Cardiac muscle cell (in vitro differentiated cells and primary cell): Measurements from ENCODE around the gene HMCN1. TPM values are rescaled to one million over a fixed set of nuclear protein-coding genes. Genes with fewer than 3 reads are reported as not detected.
"Not testable (repeated sequence)": the region's sequence is repeated elsewhere in the genome, so short reads cannot be mapped to it uniquely, and the experiment has no call there.

ENCODE experiments used
- DNase-seq, 2 donors: peaks; one replicate each; pipeline versions ENCODE4 v3.0.0 to v3.0.0-alpha.2; 2010 to 2017; ENCODE audit warnings: low read depth in 1 of 2, low spot score in 1 of 2
- H3K27ac ChIP-seq: fragments of 200-600 bp; sonication (generic); 2 replicates; pipeline ENCODE4 v1.5.1; 2016
- H3K27me3 ChIP-seq: fragments of 200-600 bp; sonication (generic); 2 replicates; pipeline ENCODE4 v1.6.0; 2016; ENCODE audit warnings: control low read depth
- H3K36me3 ChIP-seq: fragments of 200-600 bp; sonication (generic); 2 replicates; pipeline ENCODE4 v1.5.1; 2016; ENCODE audit warnings: control low read depth
- H3K4me1 ChIP-seq: fragments of 200-600 bp; sonication (generic); 2 replicates; pipeline ENCODE4 v1.8.1; 2017; ENCODE audit warnings: low read depth, mild to moderate bottlenecking, mixed run types
- H3K4me3 ChIP-seq: fragments of 200-600 bp; sonication (generic); 2 replicates; pipeline ENCODE4 v1.5.1; 2016; ENCODE audit warnings: mild to moderate bottlenecking
- H3K9me3 ChIP-seq: fragments of 200-600 bp; sonication (generic); 2 replicates; pipeline ENCODE4 v1.5.1; 2017; ENCODE audit warnings: low read depth, mild to moderate bottlenecking, control low read depth
- polyA plus RNA-seq: library from polyadenylated mRNA; unstranded; fragments of >200 nt; fragmentation: Nextera tagmentation; extraction: Ambion mirVana; gene quantifications from 2 replicates; pipeline ENCODE4 v1.2.1, GENCODE V29; 2016
- total RNA-seq: library from RNA; depleted of rRNA; stranded (reverse); fragments of >200 nt; gene quantifications from 2 replicates; pipeline ENCODE4 v1.2.3, GENCODE V29; 2016
- TF ChIP-seq, protein P1 (sequence below): IDR thresholded peaks from 2 replicates; pipeline ENCODE4 v1.5.1; 2012; ENCODE audit warnings: low read depth, mild to moderate bottlenecking, low read length

The HMCN1 gene
- total and polyA plus RNA-seq, 2 experiments from 2014 or later: 4.9 to 28.5 TPM

DNA sequence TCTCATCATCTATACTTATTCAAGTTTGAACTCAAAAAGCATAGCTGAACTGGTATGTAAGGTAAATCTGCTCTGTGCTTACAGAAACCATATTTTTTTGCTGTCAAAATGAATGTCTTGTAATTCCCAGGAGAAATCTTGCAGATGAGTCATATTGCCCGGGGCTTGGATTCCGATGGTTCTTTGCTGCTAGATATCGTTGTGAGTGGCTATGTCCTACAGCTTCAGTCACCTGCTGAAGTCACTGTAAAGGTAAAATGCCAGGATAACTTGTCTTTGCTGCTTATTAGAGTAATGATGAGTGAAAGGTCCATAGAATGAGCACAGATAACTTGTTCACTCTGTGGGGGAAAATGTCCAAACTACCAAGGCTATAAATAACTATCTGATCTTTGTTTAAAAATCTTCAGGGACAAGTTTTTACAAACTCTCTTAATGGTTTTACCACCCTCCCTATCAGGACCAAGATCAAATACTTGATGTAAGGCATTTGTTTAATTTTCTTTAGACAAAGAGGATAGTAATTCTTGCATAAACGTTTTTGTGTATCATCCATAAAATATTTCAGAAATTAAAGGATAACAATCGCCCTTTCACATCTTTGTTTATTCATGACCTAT is 418.5 kb downstream of the HMCN1 start:
- no peaks in the 10 kb centered on the region for H3K9me3 ChIP-seq
- H3K27ac ChIP-seq: no peak overlapping the region
- no peak overlapping the region for H3K4me3 ChIP-seq
- H3K4me1 ChIP-seq: no peaks in the 10 kb centered on the region
- peaks cover 18% of the 10 kb centered on the region for H3K36me3 ChIP-seq
- DNase-seq: peak in 1 of 2 donors; percentile 66
- no peaks in the 10 kb centered on the region for H3K27me3 ChIP-seq
- TF ChIP-seq, protein P1, sequence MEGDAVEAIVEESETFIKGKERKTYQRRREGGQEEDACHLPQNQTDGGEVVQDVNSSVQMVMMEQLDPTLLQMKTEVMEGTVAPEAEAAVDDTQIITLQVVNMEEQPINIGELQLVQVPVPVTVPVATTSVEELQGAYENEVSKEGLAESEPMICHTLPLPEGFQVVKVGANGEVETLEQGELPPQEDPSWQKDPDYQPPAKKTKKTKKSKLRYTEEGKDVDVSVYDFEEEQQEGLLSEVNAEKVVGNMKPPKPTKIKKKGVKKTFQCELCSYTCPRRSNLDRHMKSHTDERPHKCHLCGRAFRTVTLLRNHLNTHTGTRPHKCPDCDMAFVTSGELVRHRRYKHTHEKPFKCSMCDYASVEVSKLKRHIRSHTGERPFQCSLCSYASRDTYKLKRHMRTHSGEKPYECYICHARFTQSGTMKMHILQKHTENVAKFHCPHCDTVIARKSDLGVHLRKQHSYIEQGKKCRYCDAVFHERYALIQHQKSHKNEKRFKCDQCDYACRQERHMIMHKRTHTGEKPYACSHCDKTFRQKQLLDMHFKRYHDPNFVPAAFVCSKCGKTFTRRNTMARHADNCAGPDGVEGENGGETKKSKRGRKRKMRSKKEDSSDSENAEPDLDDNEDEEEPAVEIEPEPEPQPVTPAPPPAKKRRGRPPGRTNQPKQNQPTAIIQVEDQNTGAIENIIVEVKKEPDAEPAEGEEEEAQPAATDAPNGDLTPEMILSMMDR: no peak

DNA sequence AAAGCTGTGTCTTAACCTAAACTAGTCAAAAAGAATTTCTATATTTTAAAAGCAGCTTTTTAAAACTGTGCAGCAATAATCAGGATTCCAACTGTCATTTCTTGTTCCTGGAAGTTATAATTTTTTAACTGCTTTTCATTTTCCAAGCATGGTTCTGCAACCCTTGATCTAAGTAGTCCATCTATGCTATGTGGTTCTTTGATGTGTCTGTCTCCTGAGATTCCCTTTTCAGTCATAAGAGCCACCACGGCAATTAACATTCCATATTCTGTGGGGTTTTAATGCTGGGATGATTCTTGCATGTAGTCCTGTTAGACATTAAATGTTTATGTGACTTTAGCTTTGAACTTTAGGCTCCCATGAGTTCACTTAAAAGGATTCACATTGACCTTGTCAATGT is 420.5 kb downstream of the HMCN1 start:
- no peak for DNase-seq
- no peaks in the 10 kb centered on the region for H3K27me3 ChIP-seq
- H3K9me3 ChIP-seq: no peaks in the 10 kb centered on the region
- H3K4me3 ChIP-seq: no peak overlapping the region
- no peaks in the 10 kb centered on the region for H3K4me1 ChIP-seq
- no peak overlapping the region for H3K27ac ChIP-seq
- H3K36me3 ChIP-seq: peaks cover 18% of the 10 kb centered on the region
- TF ChIP-seq, protein P1: no peak

DNA sequence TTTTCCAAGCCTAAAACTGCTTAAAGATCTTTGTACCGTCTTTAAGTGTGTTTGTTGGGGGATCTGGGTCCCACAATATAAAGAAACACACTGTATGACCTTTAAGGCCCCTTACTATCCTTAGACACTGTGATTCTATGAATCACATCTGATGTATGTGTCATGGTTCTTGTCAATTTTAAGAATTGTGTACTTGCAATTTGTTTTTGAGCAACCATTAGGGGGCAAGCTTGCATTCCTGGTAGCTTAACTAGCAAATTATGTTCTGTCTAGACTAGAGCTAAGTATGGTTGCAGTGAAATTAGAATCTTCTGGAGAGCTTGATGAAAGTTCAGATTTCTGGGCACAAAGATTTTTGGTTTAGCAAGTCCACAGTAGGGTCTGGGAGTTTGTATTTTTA is 421.4 kb downstream of the HMCN1 start:
- H3K27me3 ChIP-seq: no peaks in the 10 kb centered on the region
- no peaks in the 10 kb centered on the region for H3K4me1 ChIP-seq
- H3K27ac ChIP-seq: no peak overlapping the region
- no peak overlapping the region for H3K4me3 ChIP-seq
- TF ChIP-seq, protein P1: peak; percentile 70
- peak; percentile 20 to 75 for DNase-seq
- no peaks in the 10 kb centered on the region for H3K9me3 ChIP-seq
- H3K36me3 ChIP-seq: peaks cover 12% of the 10 kb centered on the region

DNA sequence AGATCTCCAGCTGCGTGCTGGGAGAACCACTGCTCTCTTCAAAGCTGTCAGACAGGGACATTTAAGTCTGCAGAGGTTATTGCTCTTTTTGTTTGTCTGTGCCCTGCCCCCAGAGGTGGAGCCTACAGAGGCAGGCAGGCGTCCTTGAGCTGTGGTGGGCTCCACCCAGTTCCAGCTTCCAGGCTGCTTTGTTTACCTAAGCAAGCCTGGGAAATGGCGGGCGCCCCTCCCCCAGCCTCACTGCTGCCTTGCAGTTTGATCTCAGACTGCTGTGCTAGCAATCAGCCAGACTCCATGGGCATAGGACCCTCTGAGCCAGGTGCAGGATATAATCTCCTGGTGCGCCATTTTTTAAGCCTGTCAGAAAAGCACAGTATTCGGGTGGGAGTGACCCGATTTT is 428.7 kb downstream of the HMCN1 start:
- H3K9me3 ChIP-seq, H3K4me1 ChIP-seq, H3K36me3 ChIP-seq, H3K4me3 ChIP-seq, DNase-seq, H3K27me3 ChIP-seq, H3K27ac ChIP-seq: not testable (repeated sequence)

DNA sequence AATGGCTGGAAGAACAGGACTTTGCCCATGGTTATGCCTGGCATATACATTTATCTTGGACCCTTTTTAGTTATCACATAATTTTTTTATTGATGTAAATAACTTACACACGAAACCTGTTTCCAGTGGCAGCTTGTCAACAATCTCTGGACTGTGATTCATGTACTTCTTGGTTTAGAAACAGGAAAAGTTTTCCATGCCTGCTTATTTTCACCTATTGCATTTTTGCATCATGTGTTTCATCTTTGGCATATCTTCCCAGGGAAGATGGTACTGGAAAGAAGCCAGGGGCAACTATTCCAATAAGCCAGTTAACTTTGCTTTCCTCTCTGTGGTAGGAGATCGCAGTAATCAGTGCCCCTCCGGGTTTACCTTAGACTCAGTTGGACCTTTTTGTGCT is 430.6 kb downstream of the HMCN1 start:
- Histone ChIP-seq H3K4me3 (no peak overlapping the region), H3K27ac (no peak overlapping the region)

DNA sequence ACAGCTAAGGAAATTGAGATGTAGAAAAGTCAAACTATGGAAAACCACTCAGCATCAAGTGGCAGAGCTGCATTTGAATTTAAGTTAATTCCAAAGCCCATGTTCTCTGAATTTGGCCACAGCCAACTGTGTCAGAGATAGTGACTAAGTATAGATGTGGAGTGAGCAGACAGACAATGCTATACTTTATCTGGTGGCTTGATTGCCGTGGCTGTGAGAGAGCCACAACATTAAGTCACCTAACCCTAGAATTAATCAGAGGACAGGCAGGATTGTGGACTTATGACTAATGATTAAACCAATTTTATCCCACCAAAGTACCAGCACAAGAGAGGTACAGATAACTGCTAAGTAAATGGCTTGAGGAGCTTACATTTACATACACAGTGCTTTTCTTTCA is 431.1 kb downstream of the HMCN1 start:
- TF ChIP-seq, protein P1: no peak
- DNase-seq: no peak

More for the DNA sequence above, 430.6 kb downstream of the HMCN1 start:
- no peaks in the 10 kb centered on the region for H3K9me3 ChIP-seq
- DNase-seq: no peak
- peaks cover 8% of the 10 kb centered on the region for H3K36me3 ChIP-seq
- no peaks in the 10 kb centered on the region for H3K4me1 ChIP-seq
- no peaks in the 10 kb centered on the region for H3K27me3 ChIP-seq
- TF ChIP-seq, protein P1: no peak

More for the DNA sequence above, 431.1 kb downstream of the HMCN1 start:
- no peak overlapping the region for H3K4me3 ChIP-seq
- H3K9me3 ChIP-seq: no peaks in the 10 kb centered on the region
- no peaks in the 10 kb centered on the region for H3K4me1 ChIP-seq
- H3K27ac ChIP-seq: no peak overlapping the region
- H3K27me3 ChIP-seq: no peaks in the 10 kb centered on the region
- peaks cover 8% of the 10 kb centered on the region for H3K36me3 ChIP-seq
